GM23248 (cell line): ENCODE data around the gene ZNF277.

Source experiments
- EZH2 ChIP-seq: fragments of 200-600 bp; sonication (generic); IDR thresholded peaks from 2 replicates; pipeline ENCODE4 v1.6.1; 2018; ENCODE audit warnings: antibody characterized with exemption, mild to moderate bottlenecking; ENCODE audit not compliant: insufficient read depth, poor library complexity, severe bottlenecking
- EZH2phosphoT487 ChIP-seq: fragments of 200-600 bp; sonication (generic); IDR thresholded peaks from 2 replicates; pipeline ENCODE4 v1.6.1; 2018; ENCODE audit warnings: antibody characterized with exemption, moderate library complexity, mild to moderate bottlenecking, low read depth; ENCODE audit not compliant: insufficient read depth

DNA sequence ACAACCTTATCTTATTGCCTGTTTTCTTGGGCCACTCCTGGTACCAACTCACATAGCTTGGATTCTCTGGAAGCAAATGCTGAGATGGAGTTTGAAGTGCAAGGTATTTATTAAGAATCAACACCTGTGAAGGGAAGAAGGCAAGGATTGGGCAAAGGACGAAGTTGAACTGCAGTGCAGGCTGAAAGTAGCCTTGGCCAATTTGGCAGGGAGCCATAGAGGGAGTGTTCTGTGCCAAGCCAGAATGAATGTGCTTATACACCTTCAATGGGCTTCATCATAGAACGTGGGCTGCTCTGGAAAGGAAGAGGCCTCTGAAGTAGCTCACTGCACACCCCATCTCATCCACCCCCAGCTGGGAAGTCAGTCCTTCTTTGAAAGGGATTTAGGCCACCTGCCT, 163.9 kb downstream of the ZNF277 start:
- TF ChIP-seq EZH2, result no peak
- no peak for TF ChIP-seq EZH2phosphoT487
